ENCODE data around the gene RAB8B. TPM values are rescaled to one million over a fixed set of nuclear protein-coding genes. Genes with fewer than 3 reads are reported as not detected.
A peak's percentile ranks its signal among the peaks of the same experiment; 100 is the strongest.

The RAB8B gene
- polyA plus RNA-seq, 3 donors: 22.0 to 77.3 (median 58.9) TPM

DNA sequence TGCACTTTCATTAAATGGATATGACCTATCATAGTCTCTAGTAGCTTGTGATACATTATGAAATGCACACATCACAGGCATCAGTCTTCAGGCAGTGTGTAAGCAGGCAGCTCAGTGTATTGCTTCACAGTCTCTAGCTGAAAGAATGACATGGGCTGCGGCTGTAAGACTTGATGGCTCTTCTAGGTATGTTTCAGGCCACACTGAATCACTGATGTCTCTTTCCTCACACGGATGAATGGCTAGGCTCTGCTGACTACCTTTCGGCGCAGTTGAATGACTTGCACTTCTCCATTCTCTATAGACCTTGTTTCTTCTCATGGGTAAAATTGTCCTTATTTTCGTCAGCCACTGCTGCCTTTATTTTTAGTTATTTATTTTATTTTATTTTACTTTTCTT, 103.4 kb downstream of the RAB8B start:
- 86% methylated on average over 1 of the region's 5 CpGs for WGBS (ENCODE audit: insufficient coverage)
- intact Hi-C loops (cut with micrococcal nuclease): loop anchor here in 1 of 2 donors (10.0 kb wide), 2 partner anchors 102 to 302 kb away; partner anchors contain the start of gene FBXL22

DNA sequence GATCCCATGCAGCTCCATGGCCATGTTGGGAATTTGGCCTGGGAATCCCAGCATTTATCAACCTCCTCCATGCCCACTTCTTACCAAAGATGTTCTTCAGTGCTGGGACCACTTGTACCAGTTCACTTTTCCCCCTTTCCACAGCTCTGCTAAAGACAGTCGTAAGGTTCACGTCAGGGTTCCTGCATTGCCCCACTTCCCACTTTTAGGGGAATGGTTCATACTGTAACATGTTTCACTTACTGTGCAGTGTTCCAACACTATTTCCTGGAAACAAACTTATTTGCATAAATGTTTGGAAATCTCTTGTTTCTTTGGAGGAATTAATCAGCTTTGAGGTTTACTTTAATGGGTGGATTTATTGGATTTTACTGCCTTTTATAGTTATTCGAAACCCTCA, 105.0 kb downstream of the RAB8B start:
- peaks cover 0 to 3% (median 3%) of the 10 kb centered on the region in 3 donors for H3K27me3 Mint-ChIP-seq (ENCODE audit: low read depth in 3 of 3)
- peak overlapping the region in 1 of 2 donors; percentile 6 for H3K27ac ChIP-seq (ENCODE audit: low read depth in 1 of 2, low read length in 2 of 2)

More for the DNA sequence above, 103.4 kb downstream of the RAB8B start:
- Histone ChIP-seq H2AFZ (ENCODE audit: insufficient read depth, low read depth, low read length, poor library complexity, severe bottlenecking) (no peak overlapping the region), H3K79me2 (ENCODE audit: insufficient read depth, low read length) (no peaks in the 10 kb centered on the region), H3K9me3 (replicated peaks in 1 of 2; ENCODE audit: control insufficient read depth in 1 of 2, insufficient read depth in 1 of 2, low read length in 2 of 2) (no peaks in the 10 kb centered on the region), H4K20me1 (ENCODE audit: insufficient read depth, low read length) (peaks cover 10% of the 10 kb centered on the region), H3K27me3 (ENCODE audit: control insufficient read depth in 2 of 2, insufficient read depth in 2 of 2, low read length in 2 of 2) (no peaks in the 10 kb centered on the region), H3K4me3 (replicated peaks in 1 of 3; ENCODE audit: low read depth in 2 of 3, low read length in 3 of 3) (no peak overlapping the region), H3K9ac (ENCODE audit: insufficient read depth, low read length, poor library complexity, severe bottlenecking) (no peak overlapping the region), H3K4me2 (replicated peaks; ENCODE audit: extremely low read depth, low read length, poor library complexity, severe bottlenecking) (no peak overlapping the region), H3K4me1 (ENCODE audit: control insufficient read depth in 1 of 2, insufficient read depth in 2 of 2, low read length in 2 of 2) (peaks cover 5 to 7% of the 10 kb centered on the region in 2 donors), H3K36me3 (replicated peaks in 1 of 2; ENCODE audit: control insufficient read depth in 1 of 2, insufficient read depth in 2 of 2, low read length in 2 of 2) (peaks cover 27 to 63% of the 10 kb centered on the region in 2 donors), H3K27ac (ENCODE audit: low read depth in 1 of 2, low read length in 2 of 2) (no peak overlapping the region)
- peaks cover 26% of the 10 kb centered on the region for H3K4me1 Mint-ChIP-seq
- H3K27ac Mint-ChIP-seq: peak overlapping the region in 1 of 7 donors; percentile 57
- peaks cover 55 to 62% of the 10 kb centered on the region in 2 donors for H3K36me3 Mint-ChIP-seq
- H3K4me3 Mint-ChIP-seq: no peak overlapping the region
- H3K27me3 Mint-ChIP-seq (ENCODE audit: low read depth in 3 of 3): peaks cover 0 to 3% (median 3%) of the 10 kb centered on the region in 3 donors
- DNase-seq: peak in 1 of 3 donors; percentile 7
- no peak for TF ChIP-seq CTCF (IDR thresholded peaks at IDR 0.05)
- H3K9me3 Mint-ChIP-seq: no peaks in the 10 kb centered on the region

More for the DNA sequence above, 105.0 kb downstream of the RAB8B start:
- Histone ChIP-seq H3K79me2 (ENCODE audit: insufficient read depth, low read length) (no peaks in the 10 kb centered on the region), H3K36me3 (replicated peaks in 1 of 2; ENCODE audit: control insufficient read depth in 1 of 2, insufficient read depth in 2 of 2, low read length in 2 of 2) (peaks cover 32 to 71% of the 10 kb centered on the region in 2 donors), H3K9me3 (replicated peaks in 1 of 2; ENCODE audit: control insufficient read depth in 1 of 2, insufficient read depth in 1 of 2, low read length in 2 of 2) (no peaks in the 10 kb centered on the region), H2AFZ (ENCODE audit: insufficient read depth, low read depth, low read length, poor library complexity, severe bottlenecking) (no peak overlapping the region), H3K27me3 (ENCODE audit: control insufficient read depth in 2 of 2, insufficient read depth in 2 of 2, low read length in 2 of 2) (no peaks in the 10 kb centered on the region), H3K9ac (ENCODE audit: insufficient read depth, low read length, poor library complexity, severe bottlenecking) (no peak overlapping the region), H4K20me1 (ENCODE audit: insufficient read depth, low read length) (peaks cover 14% of the 10 kb centered on the region), H3K4me3 (replicated peaks in 1 of 3; ENCODE audit: low read depth in 2 of 3, low read length in 3 of 3) (no peak overlapping the region), H3K4me1 (ENCODE audit: control insufficient read depth in 1 of 2, insufficient read depth in 2 of 2, low read length in 2 of 2) (peaks cover 5 to 7% of the 10 kb centered on the region in 2 donors), H3K4me2 (replicated peaks; ENCODE audit: extremely low read depth, low read length, poor library complexity, severe bottlenecking) (peak overlapping the region; percentile 17)
- DNase-seq: peak in 2 of 3 donors; percentile 14 to 36
- H3K9me3 Mint-ChIP-seq: no peaks in the 10 kb centered on the region
- no peak for TF ChIP-seq CTCF (IDR thresholded peaks at IDR 0.05)
- intact Hi-C loops (cut with micrococcal nuclease): loop anchor here in 1 of 2 donors (10.0 kb wide), 2 partner anchors 100 to 300 kb away; partner anchors contain the start of gene FBXL22
- 25% methylated on average over 2 of the region's 3 CpGs for WGBS (ENCODE audit: insufficient coverage)
- H3K4me3 Mint-ChIP-seq: peak overlapping the region in 1 of 2 donors; percentile 44
- H3K4me1 Mint-ChIP-seq: peaks cover 21% of the 10 kb centered on the region
- H3K27ac Mint-ChIP-seq: peak overlapping the region in 5 of 7 donors; percentile 10 to 74 (median 21)
- peaks cover 62 to 71% of the 10 kb centered on the region in 2 donors for H3K36me3 Mint-ChIP-seq
